Liver (tissue), 3 donors: ENCODE data around the gene SF3B3.

Experiments used
- JUND ChIP-seq, 2 donors: IDR thresholded peaks; 2 replicates each; pipeline ENCODE4 v1.6.1; 2016; ENCODE audit warnings: antibody characterized with exemption in 2 of 2
- RXRA ChIP-seq, 2 donors: IDR thresholded peaks; 2 replicates each; pipeline ENCODE4 v1.6.1; 2017 to 2018; ENCODE audit warnings: antibody characterized with exemption in 2 of 2, mild to moderate bottlenecking in 1 of 2
- SP1 ChIP-seq: IDR thresholded peaks from 2 replicates; pipeline ENCODE4 v1.6.1; 2018; ENCODE audit warnings: antibody characterized with exemption, mild to moderate bottlenecking
- YY1 ChIP-seq: IDR thresholded peaks from 2 replicates; pipeline ENCODE4 v1.6.1; 2016; ENCODE audit warnings: antibody characterized with exemption, mild to moderate bottlenecking
- TF ChIP-seq, protein P1 (sequence below): fragments of 150-350 bp; IDR thresholded peaks from 2 replicates; pipeline ENCODE4 v1.5.1; 2017; ENCODE audit warnings: improper control_type of control experiment, low read depth, low read length; ENCODE audit not compliant: missing input control
- TF ChIP-seq, protein P2 (sequence below): IDR thresholded peaks from 2 replicates; pipeline ENCODE4 v1.6.1; 2016; ENCODE audit warnings: antibody characterized with exemption
- TF ChIP-seq, protein P3 (sequence below): IDR thresholded peaks from 2 replicates; pipeline ENCODE4 v1.6.1; 2016; ENCODE audit warnings: antibody characterized with exemption
- donor health status: healthy.
- donor health status: healthy.

DNA sequence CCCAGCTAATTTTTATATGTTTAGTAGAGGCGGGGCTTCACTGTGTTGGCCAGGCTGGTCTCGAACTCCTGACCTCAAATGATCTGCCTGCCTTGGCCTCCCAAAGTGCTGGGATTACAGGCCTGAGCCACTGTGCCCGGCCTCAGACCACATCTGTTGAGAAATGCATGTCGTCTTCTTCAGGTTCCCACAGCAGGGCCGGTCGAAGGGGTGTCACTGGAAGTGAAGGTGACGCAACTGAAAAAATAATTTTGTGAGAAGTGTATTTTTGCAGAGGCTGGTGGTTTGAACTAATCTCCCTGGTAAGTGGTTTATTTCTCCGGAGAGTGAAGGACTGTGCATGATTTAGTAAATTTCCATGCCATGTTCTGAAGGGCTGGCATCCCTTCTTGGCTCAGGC lies 89.3 kb downstream of the SF3B3 start:
- TF ChIP-seq, protein P1, sequence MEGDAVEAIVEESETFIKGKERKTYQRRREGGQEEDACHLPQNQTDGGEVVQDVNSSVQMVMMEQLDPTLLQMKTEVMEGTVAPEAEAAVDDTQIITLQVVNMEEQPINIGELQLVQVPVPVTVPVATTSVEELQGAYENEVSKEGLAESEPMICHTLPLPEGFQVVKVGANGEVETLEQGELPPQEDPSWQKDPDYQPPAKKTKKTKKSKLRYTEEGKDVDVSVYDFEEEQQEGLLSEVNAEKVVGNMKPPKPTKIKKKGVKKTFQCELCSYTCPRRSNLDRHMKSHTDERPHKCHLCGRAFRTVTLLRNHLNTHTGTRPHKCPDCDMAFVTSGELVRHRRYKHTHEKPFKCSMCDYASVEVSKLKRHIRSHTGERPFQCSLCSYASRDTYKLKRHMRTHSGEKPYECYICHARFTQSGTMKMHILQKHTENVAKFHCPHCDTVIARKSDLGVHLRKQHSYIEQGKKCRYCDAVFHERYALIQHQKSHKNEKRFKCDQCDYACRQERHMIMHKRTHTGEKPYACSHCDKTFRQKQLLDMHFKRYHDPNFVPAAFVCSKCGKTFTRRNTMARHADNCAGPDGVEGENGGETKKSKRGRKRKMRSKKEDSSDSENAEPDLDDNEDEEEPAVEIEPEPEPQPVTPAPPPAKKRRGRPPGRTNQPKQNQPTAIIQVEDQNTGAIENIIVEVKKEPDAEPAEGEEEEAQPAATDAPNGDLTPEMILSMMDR = no peak
- TF ChIP-seq YY1 (no peak), RXRA (IDR thresholded peaks at IDR 0.05) (no peak), JUND (IDR thresholded peaks at IDR 0.05) (no peak), SP1 (no peak)
- TF ChIP-seq, protein P2, sequence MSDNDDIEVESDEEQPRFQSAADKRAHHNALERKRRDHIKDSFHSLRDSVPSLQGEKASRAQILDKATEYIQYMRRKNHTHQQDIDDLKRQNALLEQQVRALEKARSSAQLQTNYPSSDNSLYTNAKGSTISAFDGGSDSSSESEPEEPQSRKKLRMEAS = no peak
- TF ChIP-seq, protein P3, sequence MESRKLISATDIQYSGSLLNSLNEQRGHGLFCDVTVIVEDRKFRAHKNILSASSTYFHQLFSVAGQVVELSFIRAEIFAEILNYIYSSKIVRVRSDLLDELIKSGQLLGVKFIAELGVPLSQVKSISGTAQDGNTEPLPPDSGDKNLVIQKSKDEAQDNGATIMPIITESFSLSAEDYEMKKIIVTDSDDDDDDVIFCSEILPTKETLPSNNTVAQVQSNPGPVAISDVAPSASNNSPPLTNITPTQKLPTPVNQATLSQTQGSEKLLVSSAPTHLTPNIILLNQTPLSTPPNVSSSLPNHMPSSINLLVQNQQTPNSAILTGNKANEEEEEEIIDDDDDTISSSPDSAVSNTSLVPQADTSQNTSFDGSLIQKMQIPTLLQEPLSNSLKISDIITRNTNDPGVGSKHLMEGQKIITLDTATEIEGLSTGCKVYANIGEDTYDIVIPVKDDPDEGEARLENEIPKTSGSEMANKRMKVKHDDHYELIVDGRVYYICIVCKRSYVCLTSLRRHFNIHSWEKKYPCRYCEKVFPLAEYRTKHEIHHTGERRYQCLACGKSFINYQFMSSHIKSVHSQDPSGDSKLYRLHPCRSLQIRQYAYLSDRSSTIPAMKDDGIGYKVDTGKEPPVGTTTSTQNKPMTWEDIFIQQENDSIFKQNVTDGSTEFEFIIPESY = no peak
